Cardiac muscle cell (in vitro differentiated cells and primary cell): ENCODE data around the gene PLB1. TPM values are rescaled to one million over a fixed set of nuclear protein-coding genes. Genes with fewer than 3 reads are reported as not detected.

Experiments used
- DNase-seq, 2 donors: peaks; one replicate each; pipeline versions ENCODE4 v3.0.0 to v3.0.0-alpha.2; 2010 to 2017; ENCODE audit warnings: low read depth in 1 of 2, low spot score in 1 of 2
- H3K27ac ChIP-seq: fragments of 200-600 bp; sonication (generic); 2 replicates; pipeline ENCODE4 v1.5.1; 2016
- H3K27me3 ChIP-seq: fragments of 200-600 bp; sonication (generic); 2 replicates; pipeline ENCODE4 v1.6.0; 2016; ENCODE audit warnings: control low read depth
- H3K36me3 ChIP-seq: fragments of 200-600 bp; sonication (generic); 2 replicates; pipeline ENCODE4 v1.5.1; 2016; ENCODE audit warnings: control low read depth
- H3K4me1 ChIP-seq: fragments of 200-600 bp; sonication (generic); 2 replicates; pipeline ENCODE4 v1.8.1; 2017; ENCODE audit warnings: low read depth, mild to moderate bottlenecking, mixed run types
- H3K4me3 ChIP-seq: fragments of 200-600 bp; sonication (generic); 2 replicates; pipeline ENCODE4 v1.5.1; 2016; ENCODE audit warnings: mild to moderate bottlenecking
- H3K9me3 ChIP-seq: fragments of 200-600 bp; sonication (generic); 2 replicates; pipeline ENCODE4 v1.5.1; 2017; ENCODE audit warnings: low read depth, mild to moderate bottlenecking, control low read depth
- polyA plus RNA-seq: library from polyadenylated mRNA; unstranded; fragments of >200 nt; fragmentation: Nextera tagmentation; extraction: Ambion mirVana; gene quantifications from 2 replicates; pipeline ENCODE4 v1.2.1, GENCODE V29; 2016
- total RNA-seq: library from RNA; depleted of rRNA; stranded (reverse); fragments of >200 nt; gene quantifications from 2 replicates; pipeline ENCODE4 v1.2.3, GENCODE V29; 2016
- TF ChIP-seq, protein P1 (sequence below): IDR thresholded peaks from 2 replicates; pipeline ENCODE4 v1.5.1; 2012; ENCODE audit warnings: low read depth, mild to moderate bottlenecking, low read length

Gene PLB1
- total and polyA plus RNA-seq, 2 experiments from 2014 or later, result 1.1 to 1.2 TPM

DNA sequence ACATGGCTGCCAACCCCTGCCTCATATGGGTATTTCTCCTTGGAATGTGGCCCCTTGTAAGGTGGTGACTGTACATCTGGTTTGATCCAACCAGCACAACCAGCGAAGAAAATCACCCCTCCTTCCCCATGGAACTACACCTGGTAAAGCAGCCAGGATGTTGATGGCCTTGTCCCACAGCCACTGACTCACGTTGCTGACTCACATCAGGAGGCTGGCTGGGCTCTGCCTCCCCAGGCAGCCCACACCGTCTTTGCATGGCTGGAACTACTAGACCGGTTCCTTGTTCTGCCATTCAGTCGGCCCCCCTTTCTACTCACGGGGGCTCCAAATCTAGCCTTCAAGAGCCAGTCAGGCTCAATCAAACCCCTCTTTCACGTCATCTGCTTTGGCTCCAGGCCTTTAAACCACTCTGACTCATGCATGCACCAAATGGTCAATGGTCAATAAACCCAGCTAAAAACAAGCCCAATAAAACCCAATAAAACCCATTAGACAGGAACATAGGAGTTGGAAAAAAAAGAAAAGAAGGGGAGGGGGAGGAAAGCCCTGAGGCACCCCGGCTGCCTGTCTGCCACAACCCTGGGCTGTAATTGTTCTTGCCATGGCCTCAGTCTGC lies 114.8 kb downstream of the PLB1 start:
- Histone ChIP-seq H3K36me3 (no peaks in the 10 kb centered on the region), H3K4me1 (peaks cover 26% of the 10 kb centered on the region), H3K27ac (no peak overlapping the region), H3K4me3 (no peak overlapping the region), H3K27me3 (no peaks in the 10 kb centered on the region), H3K9me3 (no peaks in the 10 kb centered on the region)
- TF ChIP-seq, protein P1, sequence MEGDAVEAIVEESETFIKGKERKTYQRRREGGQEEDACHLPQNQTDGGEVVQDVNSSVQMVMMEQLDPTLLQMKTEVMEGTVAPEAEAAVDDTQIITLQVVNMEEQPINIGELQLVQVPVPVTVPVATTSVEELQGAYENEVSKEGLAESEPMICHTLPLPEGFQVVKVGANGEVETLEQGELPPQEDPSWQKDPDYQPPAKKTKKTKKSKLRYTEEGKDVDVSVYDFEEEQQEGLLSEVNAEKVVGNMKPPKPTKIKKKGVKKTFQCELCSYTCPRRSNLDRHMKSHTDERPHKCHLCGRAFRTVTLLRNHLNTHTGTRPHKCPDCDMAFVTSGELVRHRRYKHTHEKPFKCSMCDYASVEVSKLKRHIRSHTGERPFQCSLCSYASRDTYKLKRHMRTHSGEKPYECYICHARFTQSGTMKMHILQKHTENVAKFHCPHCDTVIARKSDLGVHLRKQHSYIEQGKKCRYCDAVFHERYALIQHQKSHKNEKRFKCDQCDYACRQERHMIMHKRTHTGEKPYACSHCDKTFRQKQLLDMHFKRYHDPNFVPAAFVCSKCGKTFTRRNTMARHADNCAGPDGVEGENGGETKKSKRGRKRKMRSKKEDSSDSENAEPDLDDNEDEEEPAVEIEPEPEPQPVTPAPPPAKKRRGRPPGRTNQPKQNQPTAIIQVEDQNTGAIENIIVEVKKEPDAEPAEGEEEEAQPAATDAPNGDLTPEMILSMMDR, result no peak
- DNase-seq, result peak in 1 of 2 donors; percentile 70

DNA sequence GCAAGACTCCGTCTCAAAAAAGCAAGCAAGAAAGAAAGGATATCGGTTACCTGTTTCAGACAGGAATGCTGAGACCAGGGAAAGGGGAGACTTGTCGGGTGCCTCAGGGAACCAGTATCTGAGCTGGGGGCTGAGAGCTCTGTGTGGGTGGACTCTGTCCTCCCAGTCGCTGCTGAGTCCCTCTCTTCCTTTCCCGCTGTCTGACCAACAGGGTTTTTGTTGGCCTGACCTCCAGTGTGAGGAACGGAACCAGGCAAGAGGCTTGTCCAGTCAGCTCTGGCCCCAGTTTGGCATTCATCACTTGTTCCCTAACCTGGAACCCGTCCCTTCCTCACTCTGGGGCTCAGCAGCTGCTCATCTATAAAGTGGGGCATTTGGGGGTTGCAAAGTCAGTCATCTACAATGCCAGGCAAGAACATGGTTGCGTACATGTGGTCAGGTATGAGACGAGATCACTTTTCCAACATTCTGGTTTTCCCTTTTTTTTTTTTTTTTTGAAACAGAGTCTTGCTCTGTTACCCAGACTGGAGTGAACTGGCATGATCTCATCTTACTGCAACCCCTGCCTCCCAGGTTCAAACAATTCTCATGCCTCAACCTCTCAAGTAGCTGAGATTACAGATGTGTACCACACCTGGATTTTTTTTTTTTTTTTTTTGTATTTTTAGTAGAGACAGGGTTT lies 116.4 kb downstream of the PLB1 start:
- DNase-seq, result no peak
- Histone ChIP-seq H3K9me3 (no peaks in the 10 kb centered on the region), H3K27ac (no peak overlapping the region), H3K36me3 (no peaks in the 10 kb centered on the region), H3K4me1 (peaks cover 17% of the 10 kb centered on the region), H3K27me3 (no peaks in the 10 kb centered on the region), H3K4me3 (no peak overlapping the region)
- TF ChIP-seq, protein P1, result no peak

DNA sequence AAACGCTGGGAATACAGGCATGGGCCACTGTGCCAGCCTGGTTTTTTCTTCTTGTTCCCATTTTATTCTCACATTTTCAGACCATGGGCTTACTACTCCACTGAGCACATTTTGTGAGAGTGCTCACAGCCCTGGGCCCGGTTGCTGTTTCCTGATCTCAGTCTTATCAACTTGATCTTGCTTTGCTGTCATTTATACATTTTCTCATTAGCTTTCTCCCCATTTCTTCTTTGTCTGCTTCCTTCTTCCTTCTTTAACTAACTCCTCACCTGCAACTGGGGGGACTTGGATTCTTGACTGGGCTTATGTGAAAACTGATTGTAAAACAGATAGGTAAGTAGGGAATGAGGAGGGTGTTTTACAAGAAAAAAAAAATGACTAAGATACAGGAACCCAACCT lies 117.3 kb downstream of the PLB1 start:
- Histone ChIP-seq H3K4me3 (no peak overlapping the region), H3K27ac (no peak overlapping the region), H3K9me3 (no peaks in the 10 kb centered on the region), H3K27me3 (no peaks in the 10 kb centered on the region), H3K36me3 (no peaks in the 10 kb centered on the region), H3K4me1 (peaks cover 8% of the 10 kb centered on the region)
- TF ChIP-seq, protein P1, result no peak
- no peak for DNase-seq

DNA sequence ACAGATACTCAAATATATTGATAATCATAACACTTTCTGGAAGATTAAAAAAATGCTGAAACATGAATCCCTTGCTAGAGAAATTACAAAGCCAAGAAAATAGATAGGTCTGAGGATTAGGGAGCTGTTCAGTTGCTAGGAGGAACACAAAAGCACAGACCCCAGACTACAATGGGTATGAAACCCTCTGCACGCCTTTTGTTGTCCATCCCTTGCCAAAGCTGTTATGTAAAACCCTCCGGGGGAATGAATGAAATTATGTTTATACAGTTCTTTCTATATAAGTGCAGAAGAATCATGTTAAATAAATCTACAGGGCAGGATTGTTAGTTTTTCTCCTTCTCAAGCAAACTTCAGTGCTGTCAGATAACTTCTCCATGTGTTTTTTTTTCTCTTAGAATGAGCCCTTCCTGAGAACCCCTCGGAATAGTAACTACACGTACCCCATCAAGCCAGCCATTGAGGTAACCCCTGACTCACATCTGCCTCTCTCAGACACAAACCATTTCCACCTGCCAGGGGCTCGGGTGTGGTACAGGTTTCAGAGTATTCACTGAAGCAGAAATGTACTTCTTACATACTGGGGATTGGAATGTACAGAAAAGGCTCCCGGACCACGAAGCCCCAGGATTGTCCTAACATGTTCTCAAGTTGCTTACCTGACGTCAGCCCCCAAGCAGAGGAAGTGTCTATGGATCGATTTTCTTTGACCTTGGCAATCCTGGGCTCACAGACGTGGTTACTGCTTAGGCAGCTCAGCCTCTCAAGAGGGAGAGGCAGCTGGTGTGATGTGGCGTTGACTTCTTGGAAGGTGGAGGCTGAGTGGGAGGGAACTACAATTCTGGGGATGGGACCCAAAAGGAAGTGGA lies 118.0 kb downstream of the PLB1 start:
- TF ChIP-seq, protein P1, result no peak
- Histone ChIP-seq H3K27ac (no peak overlapping the region), H3K27me3 (no peaks in the 10 kb centered on the region), H3K4me1 (peaks cover 1% of the 10 kb centered on the region), H3K36me3 (no peaks in the 10 kb centered on the region), H3K9me3 (no peaks in the 10 kb centered on the region), H3K4me3 (no peak overlapping the region)
- no peak for DNase-seq

DNA sequence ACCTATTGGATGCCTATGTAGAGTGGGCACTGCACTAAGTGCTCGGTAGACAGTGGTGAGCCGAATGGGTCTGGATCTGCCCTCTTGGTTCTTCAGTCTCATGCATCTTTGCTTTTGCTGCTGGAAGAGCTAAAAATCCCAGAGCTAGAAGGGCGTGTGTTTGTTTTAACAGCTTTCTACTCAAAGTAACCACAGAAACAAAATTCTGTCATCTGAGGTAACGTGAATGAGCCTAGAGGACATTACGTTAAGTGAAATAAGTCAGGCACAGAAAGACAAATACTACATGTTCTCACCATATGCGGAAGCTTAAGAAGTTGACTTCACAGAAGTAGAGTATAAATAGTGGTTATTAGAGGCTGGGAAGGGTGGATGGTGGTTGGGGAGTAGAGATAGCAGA lies 119.8 kb downstream of the PLB1 start:
- Histone ChIP-seq H3K4me1 (peaks cover 9% of the 10 kb centered on the region), H3K27me3 (no peaks in the 10 kb centered on the region), H3K4me3 (no peak overlapping the region), H3K36me3 (no peaks in the 10 kb centered on the region), H3K27ac (no peak overlapping the region), H3K9me3 (no peaks in the 10 kb centered on the region)
- TF ChIP-seq, protein P1, result no peak
- no peak for DNase-seq
